PC-3 (cell line): Measurements from ENCODE around the gene EIF4E2.

Source experiments
- EZH2 ChIP-seq: fragments of 300-600 bp; sonication (generic); IDR thresholded peaks from one replicate; pipeline ENCODE4 v1.6.1; 2017; ENCODE audit warnings: antibody characterized with exemption, mild to moderate bottlenecking, low read length; ENCODE audit not compliant: unreplicated experiment
- EZH2phosphoT487 ChIP-seq: fragments of 300-600 bp; sonication (generic); IDR thresholded peaks from 2 replicates; pipeline ENCODE4 v1.6.1; 2018; ENCODE audit warnings: mild to moderate bottlenecking, antibody characterized with exemption, low read length, borderline replicate concordance
- TF ChIP-seq, protein P1 (sequence below): fragments of 300-600 bp; sonication (generic); conservative IDR thresholded peaks from 2 replicates; pipeline ENCODE4 v1.5.1; 2017; ENCODE audit warnings: antibody characterized with exemption, low read depth, mild to moderate bottlenecking, low read length

DNA sequence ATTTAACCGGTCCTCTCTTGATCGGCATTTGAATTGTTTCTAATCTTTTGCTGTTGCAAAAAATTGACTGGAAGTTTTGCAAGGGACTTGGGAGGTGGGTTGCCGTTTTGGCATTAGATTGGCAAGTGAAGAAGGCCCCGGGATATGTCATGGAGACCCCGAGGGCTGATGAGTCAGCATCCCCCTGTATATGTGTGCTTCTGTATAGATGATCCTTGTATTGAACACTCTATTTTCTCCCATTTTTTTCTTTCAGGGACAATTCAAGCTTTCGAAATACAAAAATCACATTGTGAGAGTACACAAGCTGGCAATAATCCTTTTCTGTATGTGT, 30.1 kb downstream of the EIF4E2 start:
- TF ChIP-seq, protein P1, sequence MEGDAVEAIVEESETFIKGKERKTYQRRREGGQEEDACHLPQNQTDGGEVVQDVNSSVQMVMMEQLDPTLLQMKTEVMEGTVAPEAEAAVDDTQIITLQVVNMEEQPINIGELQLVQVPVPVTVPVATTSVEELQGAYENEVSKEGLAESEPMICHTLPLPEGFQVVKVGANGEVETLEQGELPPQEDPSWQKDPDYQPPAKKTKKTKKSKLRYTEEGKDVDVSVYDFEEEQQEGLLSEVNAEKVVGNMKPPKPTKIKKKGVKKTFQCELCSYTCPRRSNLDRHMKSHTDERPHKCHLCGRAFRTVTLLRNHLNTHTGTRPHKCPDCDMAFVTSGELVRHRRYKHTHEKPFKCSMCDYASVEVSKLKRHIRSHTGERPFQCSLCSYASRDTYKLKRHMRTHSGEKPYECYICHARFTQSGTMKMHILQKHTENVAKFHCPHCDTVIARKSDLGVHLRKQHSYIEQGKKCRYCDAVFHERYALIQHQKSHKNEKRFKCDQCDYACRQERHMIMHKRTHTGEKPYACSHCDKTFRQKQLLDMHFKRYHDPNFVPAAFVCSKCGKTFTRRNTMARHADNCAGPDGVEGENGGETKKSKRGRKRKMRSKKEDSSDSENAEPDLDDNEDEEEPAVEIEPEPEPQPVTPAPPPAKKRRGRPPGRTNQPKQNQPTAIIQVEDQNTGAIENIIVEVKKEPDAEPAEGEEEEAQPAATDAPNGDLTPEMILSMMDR: no peak
- TF ChIP-seq EZH2 (no peak), EZH2phosphoT487 (no peak)
